HepG2 (cell line): ENCODE measurements around the gene SLC13A3. TPM values are rescaled to one million over a fixed set of nuclear protein-coding genes. Genes with fewer than 3 reads are reported as not detected.

Experiments
- ATAC-seq: fragments of 200-7000 bp; cut with Tn5 transposase; 3 replicates; pipeline ENCODE4 v1.9.1; 2020; ENCODE audit warnings: mild to moderate bottlenecking, moderate library complexity
- BruUV-seq: library from RNA; stranded (reverse); fragments of 400-500 nt; replicated peaks from 2 replicates; lab custom pipeline; 2021; lab: Mats Ljungman, UMichigan
- CTCF ChIA-PET: fragments of 300-600 bp; formaldehyde crosslinking; extraction: SDS; loops from one replicate; lab custom pipeline; 2021; ENCODE audit warnings: low total read pairs, inconsistent platforms, low intra/inter-chr PET ratio; lab: Yijun Ruan, JAX
- POLR2A ChIA-PET: fragments of 350-600 bp; sonication (Branson Sonifier 250); formaldehyde crosslinking; loops from one replicate; lab custom pipeline; 2020; ENCODE audit warnings: antibody characterized with exemption, inconsistent platforms; lab: Yijun Ruan, JAX
- DNase-seq: peaks from one replicate; pipeline ENCODE4 v3.0.0-alpha.2; 2015; ENCODE audit warnings: low spot score
- FAIRE-seq: peaks from 3 replicates; lab custom pipeline; 2011; peaks lifted over from hg19 to GRCh38; lab: Jason Lieb, UNC
- H2AFZ ChIP-seq: one replicate; pipeline ENCODE4 v1.6.1; 2011; ENCODE audit warnings: low read length, inconsistent platforms
- H3K27ac ChIP-seq: fragments of 300-600 bp; 3 replicates; pipeline ENCODE4 v1.8.0; 2011; ENCODE audit warnings: mixed run types, mild to moderate bottlenecking, mixed read lengths, low read length, inconsistent platforms; ENCODE audit not compliant: insufficient read depth; ENCODE audit errors: extremely low read length
- H3K27me3 ChIP-seq, 2 experiments: fragments of 200-600 bp in 1 of 2; 2 replicates in 1 of 2; 3 replicates in 1 of 2; pipeline versions ENCODE4 v1.6.0 to v1.8.0; 2011; ENCODE audit warnings: low read length in 2 of 2, mild to moderate bottlenecking in 2 of 2, moderate library complexity in 2 of 2, inconsistent platforms in 1 of 2; ENCODE audit not compliant: insufficient read depth in 2 of 2, control insufficient read depth in 1 of 2
- H3K36me3 ChIP-seq, 2 experiments: fragments of 200-600 bp in 1 of 2; replicated peaks in 1 of 2; 2 replicates in 1 of 2; 3 replicates in 1 of 2; pipeline versions ENCODE4 v1.5.1 to v1.8.0; 2011; ENCODE audit warnings: low read length in 2 of 2, inconsistent platforms in 1 of 2; ENCODE audit not compliant: insufficient read depth in 2 of 2, control insufficient read depth in 1 of 2
- H3K4me1 ChIP-seq: 2 replicates; pipeline ENCODE4 v1.5.1; 2012; ENCODE audit warnings: low read length, inconsistent platforms; ENCODE audit not compliant: insufficient read depth
- H3K4me2 ChIP-seq: 2 replicates; pipeline ENCODE4 v1.6.0; 2011; ENCODE audit warnings: low read depth, low read length, inconsistent platforms
- H3K4me3 ChIP-seq, 3 experiments: fragments of 200-600 bp in 1 of 3; sonication (generic), shearing (Covaris generic) in 1 of 3; replicated peaks in 1 of 3; 2 replicates each; pipeline ENCODE4 v1.5.1; 2011 to 2016; ENCODE audit warnings: low read length in 3 of 3, inconsistent platforms in 2 of 3, low read depth in 2 of 3, mild to moderate bottlenecking in 2 of 3, control low read depth in 1 of 3, mixed read lengths in 1 of 3; ENCODE audit not compliant: insufficient read depth in 1 of 3
- H3K79me2 ChIP-seq: one replicate; pipeline ENCODE4 v1.6.1; 2011; ENCODE audit warnings: low read length, inconsistent platforms; ENCODE audit not compliant: insufficient read depth
- H3K9ac ChIP-seq: 2 replicates; pipeline ENCODE4 v1.6.0; 2011; ENCODE audit warnings: mild to moderate bottlenecking, low read depth, low read length, inconsistent platforms; ENCODE audit not compliant: insufficient read depth
- H3K9me3 ChIP-seq: 2 replicates; pipeline ENCODE4 v1.5.1; 2012; ENCODE audit warnings: mild to moderate bottlenecking, low read length
- H4K20me1 ChIP-seq: 2 replicates; pipeline ENCODE4 v1.6.0; 2011; ENCODE audit warnings: inconsistent platforms, mild to moderate bottlenecking, low read length, moderate library complexity; ENCODE audit not compliant: insufficient read depth
- CREB1 ChIP-seq, 2 experiments: fragments of 450-650 bp in 1 of 2; IDR thresholded peaks; 2 replicates each; pipeline ENCODE4 v1.6.1; 2016 to 2017; ENCODE audit warnings: control low read depth in 1 of 2, mild to moderate bottlenecking in 1 of 2, missing compliant biosample characterization in 1 of 2, missing genetic modification characterization in 1 of 2
- KLF6 ChIP-seq: IDR thresholded peaks from 2 replicates; pipeline ENCODE4 v1.8.0; 2016; ENCODE audit warnings: missing biosample characterization, missing genetic modification reagents
- NFYB ChIP-seq: sonication (generic); formaldehyde crosslinking; IDR thresholded peaks from 2 replicates; pipeline ENCODE4 v1.4.0; 2020; ENCODE audit warnings: missing genetic modification reagents
- TEAD3 ChIP-seq: optimal IDR thresholded peaks from 2 replicates; pipeline ENCODE3; 2016; ENCODE audit warnings: borderline replicate concordance
- ZFP90 ChIP-seq: sonication (generic); formaldehyde crosslinking; IDR thresholded peaks from 2 replicates; pipeline ENCODE4 v1.8.0; 2022; ENCODE audit warnings: missing genetic modification reagents, mild to moderate bottlenecking, inconsistent platforms, borderline replicate concordance
- ZNF333 ChIP-seq: sonication (generic); formaldehyde crosslinking; IDR thresholded peaks from 2 replicates; pipeline ENCODE4 v1.4.0; 2020; ENCODE audit warnings: mild to moderate bottlenecking, missing genetic modification reagents, borderline replicate concordance
- ZNF460 ChIP-seq: sonication (generic); formaldehyde crosslinking; IDR thresholded peaks from 2 replicates; pipeline ENCODE4 v1.5.1; 2020; ENCODE audit warnings: missing genetic modification reagents, mild to moderate bottlenecking, borderline replicate concordance
- ZNF639 ChIP-seq: conservative IDR thresholded peaks from 2 replicates; pipeline ENCODE4 v1.6.1; 2018; ENCODE audit warnings: missing genetic modification reagents
- ZNF749 ChIP-seq: sonication (generic); formaldehyde crosslinking; IDR thresholded peaks from 2 replicates; pipeline ENCODE4 v1.8.0; 2022; ENCODE audit warnings: mild to moderate bottlenecking, missing genetic modification reagents, moderate library complexity, borderline replicate concordance
- WGBS: methylation state at CpG from one replicate; pipeline ENCODE4 v1.1.6; 2017; ENCODE audit warnings: low lambda C conversion rate; 5-methylcytosine and 5-hydroxymethylcytosine counted together
- in situ Hi-C: cut with HindIII; loops from 2 replicates; pipeline ENCODE4 v1.10.0; 2017; ENCODE audit warnings: low pct_unique_long_range_greater_than_20kb; ENCODE audit not compliant: extremely low pct_ligation_motif_present
- intact Hi-C: fragments of 100-400 bp; cut with micrococcal nuclease; formaldehyde crosslinking; loops from one replicate; pipeline ENCODE4 v1.10.0; 2022; ENCODE audit not compliant: unreplicated experiment
- polyA plus RNA-seq, 8 experiments: library from polyadenylated mRNA; depleted of rRNA in 3 of 8; stranded (reverse) in 7 of 8; unstranded in 1 of 8; fragments of >200 nt; fragmentation: Illumina TruSeq in 4 of 8; extraction: Trizol in 4 of 8; gene quantifications; 2 replicates each; pipeline versions ENCODE4 v1.2.1 to v1.2.3, GENCODE V29; 2011 to 2016; ENCODE audit warnings: low read depth in 4 of 8, missing spikeins in 1 of 8, mixed read lengths in 1 of 8; ENCODE audit not compliant: insufficient read depth in 1 of 8
- total RNA-seq, 5 experiments: library from RNA; depleted of rRNA; stranded (reverse); fragments of >200 nt; fragmentation: Illumina TruSeq; extraction: Trizol; gene quantifications; 2 replicates each; pipeline ENCODE4 v1.2.3, GENCODE V29; 2016; ENCODE audit warnings: low read depth in 1 of 5
- TF ChIP-seq, protein P1 (sequence below): sonication (generic); formaldehyde crosslinking; IDR thresholded peaks from 2 replicates; pipeline ENCODE4 v1.5.0; 2020; ENCODE audit warnings: mild to moderate bottlenecking, missing genetic modification reagents
- TF ChIP-seq, protein P2 (sequence below): sonication (generic); formaldehyde crosslinking; IDR thresholded peaks from 2 replicates; pipeline ENCODE4 v1.8.1; 2023; ENCODE audit warnings: missing genetic modification reagents, mild to moderate bottlenecking, borderline replicate concordance

SLC13A3 gene
- total and polyA plus RNA-seq, 2 of the 13 experiments (the other 11 are each of a cell fraction or from before 2014, with no cell fraction given), result 66.5 to 76.0 TPM

- no peak for TF ChIP-seq TEAD3 (CRISPR knock-in tag)
- no peak for TF ChIP-seq ZNF333 (CRISPR knock-in tag)
- no peak for TF ChIP-seq ZNF460 (CRISPR knock-in tag)
- peak; percentile 99 for TF ChIP-seq NFYB (CRISPR knock-in tag)
Measured at GRCh38 chr20:46694484-46694883, 43.2 kb upstream of the SLC13A3 start (continued).

DNA sequence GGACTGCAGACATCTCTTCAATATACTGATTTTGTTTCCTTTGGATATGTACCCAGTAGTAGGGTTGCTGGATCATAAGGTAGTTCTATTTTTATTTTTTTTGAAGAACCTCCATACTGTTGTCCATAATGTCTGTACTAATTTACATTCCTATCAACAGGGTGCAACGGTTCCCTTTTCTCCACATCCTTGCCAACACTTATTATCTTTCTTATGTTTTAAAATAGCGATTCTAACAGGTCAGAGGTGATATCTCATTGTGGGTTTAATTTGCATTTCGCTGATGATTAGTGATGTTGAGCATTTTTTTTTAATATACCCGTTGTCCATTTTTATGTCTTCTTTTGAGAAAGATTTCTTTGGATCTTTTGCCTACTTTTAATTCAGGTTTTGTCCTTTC lies 39.9 kb upstream of the SLC13A3 start:
- 12% methylated on average over 4 of the region's 4 CpGs for WGBS
- H2AFZ ChIP-seq, result no peak overlapping the region
- no peak overlapping the region for H3K4me3 ChIP-seq
- H3K27ac ChIP-seq, result no peak overlapping the region
- H3K4me1 ChIP-seq, result peaks cover 69% of the 10 kb centered on the region
- peaks cover 0 to 8% of the 10 kb centered on the region in 2 experiments; a peak in 2 of 5 replicates for H3K36me3 ChIP-seq
- H3K79me2 ChIP-seq, result peaks cover 27% of the 10 kb centered on the region
- DNase-seq (no peak), FAIRE-seq (no peak), ATAC-seq (no peak)
- no peak overlapping the region for H3K9ac ChIP-seq
- no peaks in the 10 kb centered on the region for H3K9me3 ChIP-seq
- H3K27me3 ChIP-seq, result peaks cover 0 to 5% of the 10 kb centered on the region in 2 experiments; a peak in 1 of 5 replicates
- in situ Hi-C loops, result no loop called here
- intact Hi-C loops, result no loop called here
- no TSS peak for BruUV-seq
- ChIA-PET POLR2A (no interaction called here), CTCF (no interaction called here)
- TF ChIP-seq CREB1 (IDR thresholded peaks at IDR 0.05) (no peak), CREB1 (CRISPR knock-in tag; IDR thresholded peaks at IDR 0.05) (0 out of 2 replicates have a peak, but pooled peaks have one; percentile 29), ZNF749 (CRISPR knock-in tag) (no peak), KLF6 (CRISPR knock-in tag) (no peak), ZNF639 (CRISPR knock-in tag) (no peak), ZFP90 (CRISPR knock-in tag) (no peak)
- TF ChIP-seq, protein P1, sequence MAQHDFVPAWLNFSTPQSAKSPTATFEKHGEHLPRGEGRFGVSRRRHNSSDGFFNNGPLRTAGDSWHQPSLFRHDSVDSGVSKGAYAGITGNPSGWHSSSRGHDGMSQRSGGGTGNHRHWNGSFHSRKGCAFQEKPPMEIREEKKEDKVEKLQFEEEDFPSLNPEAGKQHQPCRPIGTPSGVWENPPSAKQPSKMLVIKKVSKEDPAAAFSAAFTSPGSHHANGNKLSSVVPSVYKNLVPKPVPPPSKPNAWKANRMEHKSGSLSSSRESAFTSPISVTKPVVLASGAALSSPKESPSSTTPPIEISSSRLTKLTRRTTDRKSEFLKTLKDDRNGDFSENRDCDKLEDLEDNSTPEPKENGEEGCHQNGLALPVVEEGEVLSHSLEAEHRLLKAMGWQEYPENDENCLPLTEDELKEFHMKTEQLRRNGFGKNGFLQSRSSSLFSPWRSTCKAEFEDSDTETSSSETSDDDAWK (CRISPR knock-in tag), result no peak
- TF ChIP-seq, protein P2, sequence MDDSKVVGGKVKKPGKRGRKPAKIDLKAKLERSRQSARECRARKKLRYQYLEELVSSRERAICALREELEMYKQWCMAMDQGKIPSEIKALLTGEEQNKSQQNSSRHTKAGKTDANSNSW (CRISPR knock-in tag), result no peak
- no peak overlapping the region for H3K4me2 ChIP-seq
- H4K20me1 ChIP-seq, result no peaks in the 10 kb centered on the region
